ENCODE data around the gene SLC25A44. TPM values are rescaled to one million over a fixed set of nuclear protein-coding genes. Genes with fewer than 3 reads are reported as not detected.
A peak's percentile ranks its signal among the peaks of the same experiment; 100 is the strongest.

The SLC25A44 gene
- total and polyA plus RNA-seq, 2 experiments from 2014 or later = 14.3 to 15.4 TPM

GRCh38 chr1:156165083-156165482, 28.8 kb upstream of the SLC25A44 start:
- 0 out of 2 replicates have a peak, but pooled peaks cover 4% of the 10 kb centered on the region for H3F3A ChIP-seq (ENCODE audit: insufficient read depth)
- no peak overlapping the region for H2AFZ ChIP-seq
- no peaks in the 10 kb centered on the region for H3K36me3 ChIP-seq (ENCODE audit: low read depth)
- in situ Hi-C loops (cut with MboI) = no loop called here
- no peaks in the 10 kb centered on the region for H3K9me3 ChIP-seq (ENCODE audit: low read depth)
- no peak overlapping the region for H3K9ac ChIP-seq
- no peak overlapping the region for H3K4me2 ChIP-seq (ENCODE audit: unreplicated experiment)
- no peak for DNase-seq
- H3K27ac ChIP-seq = no peak overlapping the region
- H3K79me2 ChIP-seq (ENCODE audit: insufficient read depth) = no peaks in the 10 kb centered on the region
- 76 to 83% methylated on average over 2 of the region's 2 CpGs for WGBS, 2 experiments (ENCODE audit: low coverage in 1 of 2, low lambda C conversion rate in 2 of 2, missing lambda C conversion rate in 2 of 2)
- no peaks in the 10 kb centered on the region for H3K27me3 ChIP-seq (replicated peaks; ENCODE audit: insufficient read depth)
- no peaks in the 10 kb centered on the region for H3K9me2 ChIP-seq (ENCODE audit: insufficient read depth)
- no peaks in the 10 kb centered on the region for H4K20me1 ChIP-seq (ENCODE audit: insufficient read depth)
- no peak overlapping the region for H3K4me3 ChIP-seq
- TF ChIP-seq EZH2 (IDR thresholded peaks at IDR 0.05; ENCODE audit: insufficient read depth, poor library complexity, severe bottlenecking) = no peak
- H3K4me1 ChIP-seq (ENCODE audit: insufficient read depth) = no peaks in the 10 kb centered on the region

- no peaks in the 10 kb centered on the region for H3K9me2 ChIP-seq (ENCODE audit: insufficient read depth)
- no peaks in the 10 kb centered on the region for H3K4me1 ChIP-seq (ENCODE audit: insufficient read depth)
- TF ChIP-seq EZH2phosphoT487 (IDR thresholded peaks at IDR 0.05; ENCODE audit: insufficient read depth, low read depth) (no peak), EZH2 (IDR thresholded peaks at IDR 0.05; ENCODE audit: insufficient read depth, poor library complexity, severe bottlenecking) (no peak)
- no peak overlapping the region for H3K9ac ChIP-seq
- H4K20me1 ChIP-seq (ENCODE audit: insufficient read depth) = no peaks in the 10 kb centered on the region
- DNase-seq = peak; percentile 50
- no peak overlapping the region for H3K4me3 ChIP-seq
- H2AFZ ChIP-seq = no peak overlapping the region
- no peaks in the 10 kb centered on the region for H3F3A ChIP-seq (ENCODE audit: insufficient read depth)
- 23 to 26% methylated on average over 5 of the region's 5 CpGs for WGBS, 2 experiments (ENCODE audit: low coverage in 1 of 2, low lambda C conversion rate in 2 of 2, missing lambda C conversion rate in 2 of 2)
- H3K4me2 ChIP-seq (ENCODE audit: unreplicated experiment) = no peak overlapping the region
- no peak overlapping the region for H3K27ac ChIP-seq
- H3K79me2 ChIP-seq (ENCODE audit: insufficient read depth) = no peaks in the 10 kb centered on the region
- no peaks in the 10 kb centered on the region for H3K9me3 ChIP-seq (ENCODE audit: low read depth)
- H3K36me3 ChIP-seq (ENCODE audit: low read depth) = no peaks in the 10 kb centered on the region
- no peaks in the 10 kb centered on the region for H3K27me3 ChIP-seq (replicated peaks; ENCODE audit: insufficient read depth)
- in situ Hi-C loops (cut with MboI) = no loop called here
These were observed 26.4 kb upstream of the SLC25A44 start for GRCh38 chr1:156167536-156167935.

DNA sequence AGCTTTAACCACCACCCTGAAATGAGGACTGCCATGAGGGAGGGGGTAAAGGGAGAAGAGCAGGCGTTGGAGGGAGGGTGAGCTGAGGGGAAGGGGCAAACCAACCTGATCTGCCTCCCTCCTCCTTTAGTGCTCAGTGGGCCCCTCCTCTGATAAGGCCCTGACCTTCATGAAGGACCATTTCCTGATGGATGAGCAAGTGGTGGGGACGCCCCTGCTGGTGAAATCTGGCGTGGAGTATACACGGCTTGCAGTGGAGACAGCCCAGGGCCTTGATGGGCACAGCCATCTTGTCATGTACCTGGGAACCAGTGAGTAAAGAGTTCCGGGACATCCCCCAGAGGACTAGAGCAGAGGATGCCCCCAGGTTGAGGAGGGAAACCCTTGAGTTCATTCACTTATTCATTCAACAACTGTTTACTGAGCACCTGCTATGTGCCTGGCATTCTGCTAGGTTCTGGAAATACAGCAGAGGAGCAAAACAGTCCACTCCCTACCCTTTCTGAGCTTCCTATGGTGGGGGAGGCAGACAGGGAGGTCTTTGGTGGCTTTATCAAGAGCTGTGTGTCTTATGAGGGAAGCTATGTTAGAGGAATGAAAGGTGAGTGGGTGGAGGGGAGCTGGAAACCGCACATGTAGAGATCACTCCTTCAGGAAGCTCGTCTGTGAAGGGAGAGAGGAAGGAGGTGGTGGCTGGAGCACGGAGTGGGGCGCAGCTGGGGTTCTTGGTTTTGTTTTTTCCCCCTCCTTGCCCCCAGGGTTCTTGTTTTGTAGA, 21.0 kb upstream of the SLC25A44 start:
- Histone ChIP-seq H3K4me1 (ENCODE audit: insufficient read depth) (no peaks in the 10 kb centered on the region), H3K4me2 (ENCODE audit: unreplicated experiment) (no peak overlapping the region), H3K9me3 (ENCODE audit: low read depth) (no peaks in the 10 kb centered on the region), H4K20me1 (ENCODE audit: insufficient read depth) (no peaks in the 10 kb centered on the region), H3K27ac (no peak overlapping the region), H3K36me3 (ENCODE audit: low read depth) (no peaks in the 10 kb centered on the region), H3K9ac (no peak overlapping the region), H3F3A (ENCODE audit: insufficient read depth) (no peaks in the 10 kb centered on the region), H3K9me2 (ENCODE audit: insufficient read depth) (no peaks in the 10 kb centered on the region), H3K79me2 (ENCODE audit: insufficient read depth) (no peaks in the 10 kb centered on the region), H3K4me3 (no peak overlapping the region), H3K27me3 (replicated peaks; ENCODE audit: insufficient read depth) (no peaks in the 10 kb centered on the region), H2AFZ (no peak overlapping the region)
- TF ChIP-seq EZH2 (IDR thresholded peaks at IDR 0.05; ENCODE audit: insufficient read depth, poor library complexity, severe bottlenecking) (no peak), EZH2phosphoT487 (IDR thresholded peaks at IDR 0.05; ENCODE audit: insufficient read depth, low read depth) (no peak)
- in situ Hi-C loops (cut with MboI) = no loop called here
- WGBS, 2 experiments (ENCODE audit: low coverage in 1 of 2, low lambda C conversion rate in 2 of 2, missing lambda C conversion rate in 2 of 2) = 73 to 78% methylated on average over 9 of the region's 9 CpGs
- DNase-seq = no peak

- H3K27me3 ChIP-seq (replicated peaks; ENCODE audit: insufficient read depth) = no peaks in the 10 kb centered on the region
- H3K27ac ChIP-seq = no peak overlapping the region
- no peak for DNase-seq
- no peak overlapping the region for H3K4me3 ChIP-seq
- H3F3A ChIP-seq (ENCODE audit: insufficient read depth) = no peaks in the 10 kb centered on the region
- H3K4me1 ChIP-seq (ENCODE audit: insufficient read depth) = no peaks in the 10 kb centered on the region
- H3K9me2 ChIP-seq (ENCODE audit: insufficient read depth) = no peaks in the 10 kb centered on the region
- H3K9ac ChIP-seq = no peak overlapping the region
- H3K9me3 ChIP-seq (ENCODE audit: low read depth) = no peaks in the 10 kb centered on the region
- H3K4me2 ChIP-seq (ENCODE audit: unreplicated experiment) = no peak overlapping the region
- H4K20me1 ChIP-seq (ENCODE audit: insufficient read depth) = no peaks in the 10 kb centered on the region
- no peak overlapping the region for H2AFZ ChIP-seq
- H3K79me2 ChIP-seq (ENCODE audit: insufficient read depth) = no peaks in the 10 kb centered on the region
- TF ChIP-seq EZH2 (IDR thresholded peaks at IDR 0.05; ENCODE audit: insufficient read depth, poor library complexity, severe bottlenecking) (no peak), EZH2phosphoT487 (IDR thresholded peaks at IDR 0.05; ENCODE audit: insufficient read depth, low read depth) (no peak)
- WGBS, 2 experiments (ENCODE audit: low coverage in 1 of 2, low lambda C conversion rate in 2 of 2, missing lambda C conversion rate in 2 of 2) = 53 to 64% methylated on average over 11 to 12 of the region's 12 CpGs
- no peaks in the 10 kb centered on the region for H3K36me3 ChIP-seq (ENCODE audit: low read depth)
- in situ Hi-C loops (cut with MboI) = no loop called here
These were observed 17.2 kb upstream of the SLC25A44 start for GRCh38 chr1:156176610-156177210.
